NT2/D1 (cell line): ENCODE results near the gene CAB39.

Experiments
- SUZ12 ChIP-seq: IDR thresholded peaks from 2 replicates; pipeline ENCODE4 v1.6.1; 2011; ENCODE audit not compliant: insufficient read length, insufficient read depth; ENCODE audit errors: extremely low read depth
- YY1 ChIP-seq: IDR thresholded peaks from 2 replicates; pipeline ENCODE4 v1.6.1; 2011; ENCODE audit not compliant: insufficient read length, insufficient read depth
- ZNF274 ChIP-seq: IDR thresholded peaks from 2 replicates; pipeline ENCODE4 v1.6.1; 2011; ENCODE audit warnings: mild to moderate bottlenecking, low read depth, low read length

DNA sequence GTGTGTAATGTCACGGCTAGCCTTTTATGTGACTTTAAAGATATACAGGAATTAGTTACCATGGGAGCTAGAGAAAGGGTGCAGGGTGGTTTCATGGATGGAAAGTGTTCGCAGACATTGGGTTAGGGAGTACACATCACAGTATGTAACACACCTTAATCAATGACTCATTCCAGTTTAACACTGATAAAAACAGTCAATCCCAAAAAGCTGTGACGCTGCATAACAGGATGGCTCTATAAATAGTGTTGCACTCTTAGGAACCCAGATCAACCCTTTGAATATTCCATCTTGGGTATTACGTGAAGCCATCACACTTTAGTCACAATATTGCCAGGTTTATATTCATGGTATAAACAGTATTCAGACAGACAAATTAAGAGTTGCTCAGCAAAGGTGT, 33.6 kb downstream of the CAB39 start:
- TF ChIP-seq ZNF274, result no peak
- TF ChIP-seq SUZ12, result no peak
- TF ChIP-seq YY1, result no peak
